ENCODE results near the gene RNF130.

DNA sequence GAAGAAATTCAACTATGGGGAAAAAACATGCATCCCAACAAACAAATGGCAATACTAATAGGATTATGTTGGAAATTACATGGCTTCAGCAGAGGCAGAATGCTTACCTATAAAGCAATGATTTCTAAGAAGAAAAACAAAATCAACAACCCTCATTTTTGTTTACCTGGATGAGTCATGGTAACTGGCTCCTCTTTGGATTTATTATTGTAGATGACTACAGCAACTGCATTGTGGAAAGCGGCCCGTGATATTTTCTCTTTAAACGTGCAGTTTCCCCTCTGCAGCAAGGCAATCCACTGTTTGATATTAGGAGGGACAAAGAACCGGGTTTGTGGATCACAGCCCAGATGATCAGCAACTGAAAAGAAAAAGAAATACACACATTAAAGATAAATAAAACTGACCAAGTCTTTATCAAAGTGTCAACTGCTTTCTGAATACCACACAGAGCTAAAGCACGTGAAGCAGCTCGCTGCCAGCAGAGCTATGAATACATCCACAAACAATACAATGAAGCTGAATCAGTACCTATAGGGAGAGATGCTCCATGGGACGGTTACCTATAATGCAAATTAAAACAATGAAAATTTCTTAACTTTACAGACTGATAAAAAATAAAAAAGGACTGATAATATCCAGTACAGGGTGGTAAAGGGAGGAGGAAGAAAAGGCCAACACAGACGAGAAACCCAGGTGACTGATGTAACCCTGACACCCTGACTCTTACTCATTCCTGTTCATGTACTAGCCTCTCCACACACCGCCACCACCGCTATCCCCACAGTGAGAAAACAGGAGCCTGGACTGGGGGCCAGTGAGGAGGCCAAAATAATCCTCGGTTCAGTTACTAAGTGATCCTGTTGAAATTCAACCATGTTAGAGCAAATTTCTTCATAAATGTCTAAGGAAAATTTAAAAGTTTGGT is 31.0 kb downstream of the RNF130 start:
- TF ChIP-seq, protein P1, sequence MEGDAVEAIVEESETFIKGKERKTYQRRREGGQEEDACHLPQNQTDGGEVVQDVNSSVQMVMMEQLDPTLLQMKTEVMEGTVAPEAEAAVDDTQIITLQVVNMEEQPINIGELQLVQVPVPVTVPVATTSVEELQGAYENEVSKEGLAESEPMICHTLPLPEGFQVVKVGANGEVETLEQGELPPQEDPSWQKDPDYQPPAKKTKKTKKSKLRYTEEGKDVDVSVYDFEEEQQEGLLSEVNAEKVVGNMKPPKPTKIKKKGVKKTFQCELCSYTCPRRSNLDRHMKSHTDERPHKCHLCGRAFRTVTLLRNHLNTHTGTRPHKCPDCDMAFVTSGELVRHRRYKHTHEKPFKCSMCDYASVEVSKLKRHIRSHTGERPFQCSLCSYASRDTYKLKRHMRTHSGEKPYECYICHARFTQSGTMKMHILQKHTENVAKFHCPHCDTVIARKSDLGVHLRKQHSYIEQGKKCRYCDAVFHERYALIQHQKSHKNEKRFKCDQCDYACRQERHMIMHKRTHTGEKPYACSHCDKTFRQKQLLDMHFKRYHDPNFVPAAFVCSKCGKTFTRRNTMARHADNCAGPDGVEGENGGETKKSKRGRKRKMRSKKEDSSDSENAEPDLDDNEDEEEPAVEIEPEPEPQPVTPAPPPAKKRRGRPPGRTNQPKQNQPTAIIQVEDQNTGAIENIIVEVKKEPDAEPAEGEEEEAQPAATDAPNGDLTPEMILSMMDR (IDR thresholded peaks at IDR 0.05): no peak
- TF ChIP-seq POLR2A (IDR thresholded peaks at IDR 0.05): no peak
